Umbilical cord (tissue), 2 donors: Measurements from ENCODE around the gene HOXB3. TPM values are rescaled to one million over a fixed set of nuclear protein-coding genes. Genes with fewer than 3 reads are reported as not detected.
"Not testable (repeated sequence)": the region's sequence is repeated elsewhere in the genome, so short reads cannot be mapped to it uniquely, and the experiment has no call there.

ENCODE experiments used
- DNase-seq: peaks from one replicate; pipeline ENCODE4 v3.0.0-alpha.2; 2015; ENCODE audit warnings: low spot score
- total RNA-seq: library from RNA; depleted of rRNA; stranded (reverse); fragments of >200 nt; gene quantifications from one replicate; pipeline ENCODE4 v1.2.3, GENCODE V29; 2014; ENCODE audit warnings: low replicate concordance; ENCODE audit not compliant: insufficient read depth

Gene HOXB3
- total RNA-seq, 1 donor from 2014 or later = 18.3 TPM

GRCh38 chr17:48528936-48529682 is 60.9 kb downstream of the HOXB3 start:
- DNase-seq = peak; percentile 33

- DNase-seq = no peak
Measured at GRCh38 chr17:48528153-48528935, 61.7 kb downstream of the HOXB3 start.

- no peak for DNase-seq
Measured at GRCh38 chr17:48527547-48527932, 62.5 kb downstream of the HOXB3 start.

GRCh38 chr17:48526608-48527546 is 63.2 kb downstream of the HOXB3 start:
- no peak for DNase-seq

GRCh38 chr17:48523010-48523409 is 67.0 kb downstream of the HOXB3 start:
- DNase-seq = peak; percentile 68

GRCh38 chr17:48522031-48522653 is 67.9 kb downstream of the HOXB3 start:
- DNase-seq = peak; percentile 68

GRCh38 chr17:48520631-48521079 is 69.4 kb downstream of the HOXB3 start:
- DNase-seq = no peak

GRCh38 chr17:48519427-48519826 is 70.6 kb downstream of the HOXB3 start:
- DNase-seq = no peak

- DNase-seq = no peak
Measured at GRCh38 chr17:48517478-48517877, 72.6 kb downstream of the HOXB3 start.

GRCh38 chr17:48515925-48516900 is 73.8 kb downstream of the HOXB3 start:
- DNase-seq = peak; percentile 66

GRCh38 chr17:48514477-48514876 is 75.6 kb downstream of the HOXB3 start:
- no peak for DNase-seq

GRCh38 chr17:48513666-48514455 is 76.2 kb downstream of the HOXB3 start:
- DNase-seq = peak; percentile 70

GRCh38 chr17:48513097-48513496 is 76.9 kb downstream of the HOXB3 start:
- no peak for DNase-seq

GRCh38 chr17:48510761-48511604 is 79.1 kb downstream of the HOXB3 start:
- DNase-seq = no peak

GRCh38 chr17:48510381-48510760 is 79.7 kb downstream of the HOXB3 start:
- no peak for DNase-seq

- DNase-seq = not testable (repeated sequence)
Measured at GRCh38 chr17:48509708-48510107, 80.3 kb downstream of the HOXB3 start.

GRCh38 chr17:48506246-48506645 is 83.8 kb downstream of the HOXB3 start:
- DNase-seq = no peak

GRCh38 chr17:48505788-48506187 is 84.3 kb downstream of the HOXB3 start:
- peak; percentile 79 for DNase-seq
